Activated CD4-positive, alpha-beta T cell treated with anti-CD3 and anti-CD28 coated beads for 1 hour (primary cell): ENCODE data around the gene PDGFA.

Experiments
- DNase-seq: peaks from one replicate; pipeline ENCODE4 v3.0.0-alpha.2; 2020

PDGFA gene

DNA sequence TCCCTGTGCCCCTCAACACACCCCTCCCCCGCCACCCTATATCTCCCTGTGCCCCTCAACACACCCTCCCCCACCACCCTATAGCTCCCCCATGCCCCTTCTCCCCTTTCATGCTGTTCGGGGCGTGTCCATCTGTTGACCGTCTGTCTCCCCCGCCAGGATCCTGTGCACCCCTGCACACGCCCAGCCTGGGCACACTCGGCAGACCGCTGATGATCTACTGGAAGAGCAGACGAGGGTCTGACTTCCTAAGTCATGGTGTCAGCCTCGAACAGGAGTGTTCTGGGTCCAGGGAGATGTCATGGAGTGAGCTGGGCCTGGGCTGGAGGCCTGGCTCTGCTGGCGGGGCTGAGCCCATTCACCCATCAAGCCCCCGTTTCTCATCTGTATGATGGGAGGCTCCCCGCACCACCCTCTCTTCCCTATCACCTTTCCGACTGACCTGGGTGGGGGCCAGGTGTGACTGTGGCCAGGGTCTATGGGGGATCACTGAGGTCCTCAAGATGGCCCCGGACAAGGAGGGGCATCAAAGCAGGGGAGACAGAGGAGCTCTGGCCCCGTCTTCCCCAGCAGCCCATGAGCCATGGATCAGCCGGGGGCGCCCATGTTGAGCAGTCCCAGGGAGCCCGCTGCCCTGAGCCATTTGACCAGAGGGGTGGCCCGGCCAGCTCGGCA is 48.3 kb downstream of the PDGFA start:
- DNase-seq, result no peak

DNA sequence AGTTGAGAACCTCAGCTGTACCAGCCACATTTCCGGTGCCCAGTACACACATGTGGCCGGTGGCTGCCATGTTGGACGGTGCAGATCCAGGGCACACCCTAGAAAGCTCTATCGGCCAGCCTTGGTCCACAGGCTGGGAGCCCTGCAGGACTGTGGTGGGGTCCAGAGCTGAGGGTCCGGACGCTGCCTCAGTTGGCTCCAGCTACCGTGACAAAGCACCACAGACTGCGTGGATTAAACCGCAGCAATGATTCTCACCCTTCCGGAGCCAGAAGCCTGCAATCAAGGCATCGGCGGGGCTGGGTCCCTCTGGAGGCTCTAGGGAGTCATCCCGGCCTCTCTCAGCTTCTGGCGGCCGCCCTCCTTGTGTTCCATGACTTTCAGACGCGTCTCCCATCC is 50.1 kb downstream of the PDGFA start:
- no peak for DNase-seq

DNA sequence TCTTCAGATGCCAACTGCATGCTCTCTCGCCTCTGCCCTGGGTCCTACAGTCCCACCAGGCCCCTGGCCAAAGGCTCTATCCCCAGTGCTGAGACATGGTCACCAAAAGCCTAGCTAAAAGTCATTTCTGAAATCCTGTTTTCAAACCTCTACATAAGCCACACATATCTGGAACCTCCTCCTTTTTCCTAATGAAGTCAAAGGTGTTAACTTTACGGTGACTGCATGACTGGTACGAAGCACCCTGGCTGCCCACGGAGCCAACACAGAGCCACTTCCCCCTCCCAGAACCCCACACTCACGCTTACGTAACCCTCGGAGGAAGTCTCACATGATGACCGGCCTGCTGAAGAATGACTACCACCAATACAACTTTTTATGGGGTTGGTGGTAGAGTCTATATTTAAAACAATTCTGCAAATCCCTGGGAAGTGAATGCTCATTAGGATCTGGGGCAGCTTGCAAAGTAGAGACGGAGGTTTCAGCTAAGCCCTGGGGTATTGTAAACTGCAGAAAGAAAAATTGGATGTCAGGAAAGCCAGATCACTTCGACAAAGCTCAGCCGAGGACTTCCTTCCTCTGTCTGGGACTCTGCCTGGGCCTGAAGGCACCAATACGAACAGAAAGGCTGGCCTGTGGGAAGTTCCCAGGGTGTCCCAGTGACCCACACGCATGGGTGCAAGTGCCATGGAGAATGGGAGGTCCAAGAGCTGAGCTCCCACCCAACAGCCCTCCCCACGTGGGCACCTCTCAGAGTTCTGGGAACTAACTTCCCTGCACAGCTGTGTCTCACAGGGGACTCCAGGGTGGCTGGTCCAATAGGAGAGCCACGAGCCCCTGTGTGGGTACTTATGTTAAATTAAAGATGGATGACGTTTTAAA is 50.7 kb downstream of the PDGFA start:
- no peak for DNase-seq

DNA sequence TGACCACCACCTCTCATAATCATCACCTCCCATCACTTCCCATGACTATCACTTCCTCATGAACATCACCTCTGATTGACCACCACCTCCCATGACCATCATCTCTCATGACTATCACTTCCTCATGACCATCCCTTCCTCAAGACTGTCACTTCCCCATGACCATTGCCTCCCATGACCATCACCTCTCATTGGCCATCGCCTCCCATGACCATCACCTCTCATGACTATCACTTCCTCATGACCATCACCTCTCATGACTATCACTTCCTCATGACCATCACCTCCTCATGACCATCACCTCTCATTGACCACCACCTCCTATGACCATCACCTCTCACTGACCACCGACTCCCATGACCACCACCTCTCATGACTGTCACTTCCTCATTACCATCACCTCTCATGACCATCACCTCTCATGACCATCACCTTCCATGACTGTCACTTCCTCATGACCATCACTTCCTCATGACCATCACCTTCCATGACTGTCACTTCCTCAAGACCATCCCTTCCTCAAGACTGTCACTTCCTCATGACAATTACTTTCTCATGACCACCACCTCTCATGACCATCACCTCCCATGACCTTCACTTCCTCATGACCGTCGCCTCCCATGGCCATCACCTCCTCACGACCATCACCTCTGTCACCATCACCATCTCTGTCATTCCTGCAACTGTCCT is 51.6 kb downstream of the PDGFA start:
- DNase-seq, result no peak

DNA sequence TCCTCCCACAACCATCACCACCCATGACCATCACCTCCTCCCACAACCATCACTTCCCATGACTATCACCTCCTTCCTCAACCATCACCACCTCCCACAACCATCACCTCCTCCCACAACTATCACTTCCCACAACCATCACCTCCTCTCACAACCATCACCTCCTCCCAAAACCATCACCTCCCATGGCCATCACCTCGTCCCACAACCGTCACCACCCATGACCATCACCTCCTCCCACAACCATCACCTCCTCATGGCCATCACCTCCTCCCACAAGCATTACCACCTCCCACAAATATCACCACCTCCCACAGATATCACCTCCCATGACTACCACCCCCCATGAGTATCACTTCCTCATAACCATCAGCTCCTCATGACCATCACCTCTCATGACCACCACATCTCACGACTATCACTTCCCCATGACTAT is 52.2 kb downstream of the PDGFA start:
- no peak for DNase-seq

DNA sequence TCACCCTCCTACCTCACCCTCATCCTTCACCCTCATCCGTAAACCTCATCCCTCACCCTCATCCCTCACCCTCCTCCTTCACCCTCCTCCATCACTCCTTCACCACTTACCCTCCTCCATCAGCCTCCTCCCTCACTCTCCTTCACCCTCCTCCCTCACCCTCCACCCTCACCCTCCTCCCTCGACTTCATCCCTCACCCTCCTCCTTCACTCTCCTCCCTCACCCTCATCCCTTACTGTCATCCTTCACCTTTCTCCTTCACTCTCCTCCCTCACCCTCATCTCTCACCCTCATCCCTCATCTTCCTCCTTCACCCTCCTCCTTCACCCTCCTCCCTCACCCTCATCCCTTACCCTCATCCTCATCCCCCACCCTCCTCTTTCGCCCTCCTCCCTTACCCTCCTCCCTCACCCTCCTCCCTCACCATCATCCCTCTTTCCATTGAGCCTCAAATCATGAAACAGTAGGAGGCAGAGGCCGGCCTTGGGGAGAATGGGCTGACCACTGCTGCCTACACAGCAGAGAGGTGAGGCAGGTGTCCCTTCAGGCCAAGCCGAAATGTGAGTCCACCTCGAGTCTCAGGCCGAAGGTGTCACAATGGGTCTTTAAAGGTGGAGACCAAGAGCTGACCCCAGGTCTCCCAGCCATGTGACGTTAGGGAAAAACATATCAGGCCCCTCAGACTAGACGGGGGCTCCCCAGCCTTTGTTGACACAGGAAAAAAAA is 53.0 kb downstream of the PDGFA start:
- DNase-seq, result no peak

DNA sequence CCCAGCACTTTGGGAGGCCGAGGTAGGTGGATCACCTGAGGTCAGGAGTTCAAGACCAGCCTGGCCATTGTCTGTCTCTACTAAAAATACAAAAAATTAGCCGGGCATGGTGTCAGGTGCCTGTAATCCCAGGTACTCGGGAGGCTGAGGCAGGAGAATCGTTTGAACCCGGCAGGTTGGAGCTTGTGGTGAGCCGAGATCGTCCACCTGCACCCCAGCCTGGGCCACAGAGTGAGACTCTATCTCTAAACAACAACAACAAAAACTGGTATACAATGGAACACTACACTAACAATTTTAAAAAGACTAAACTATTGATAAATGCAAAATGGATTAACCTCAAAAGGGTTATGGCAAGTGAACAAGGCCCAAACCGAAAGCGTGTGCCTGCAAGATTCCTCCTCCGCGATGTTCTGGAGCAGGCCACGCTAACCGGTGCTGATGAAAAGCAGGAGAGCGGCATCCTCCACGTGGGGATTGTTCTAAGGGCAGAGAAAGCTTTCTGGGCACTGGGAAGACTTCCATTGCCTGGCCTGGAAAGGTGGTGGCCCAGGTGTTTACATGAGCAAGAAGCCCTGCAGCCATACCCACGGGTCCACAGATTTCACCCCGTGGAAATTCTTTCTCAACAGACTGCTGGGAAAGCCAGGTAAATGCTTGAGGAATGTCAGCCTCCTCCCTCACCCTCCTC is 53.8 kb downstream of the PDGFA start:
- no peak for DNase-seq

DNA sequence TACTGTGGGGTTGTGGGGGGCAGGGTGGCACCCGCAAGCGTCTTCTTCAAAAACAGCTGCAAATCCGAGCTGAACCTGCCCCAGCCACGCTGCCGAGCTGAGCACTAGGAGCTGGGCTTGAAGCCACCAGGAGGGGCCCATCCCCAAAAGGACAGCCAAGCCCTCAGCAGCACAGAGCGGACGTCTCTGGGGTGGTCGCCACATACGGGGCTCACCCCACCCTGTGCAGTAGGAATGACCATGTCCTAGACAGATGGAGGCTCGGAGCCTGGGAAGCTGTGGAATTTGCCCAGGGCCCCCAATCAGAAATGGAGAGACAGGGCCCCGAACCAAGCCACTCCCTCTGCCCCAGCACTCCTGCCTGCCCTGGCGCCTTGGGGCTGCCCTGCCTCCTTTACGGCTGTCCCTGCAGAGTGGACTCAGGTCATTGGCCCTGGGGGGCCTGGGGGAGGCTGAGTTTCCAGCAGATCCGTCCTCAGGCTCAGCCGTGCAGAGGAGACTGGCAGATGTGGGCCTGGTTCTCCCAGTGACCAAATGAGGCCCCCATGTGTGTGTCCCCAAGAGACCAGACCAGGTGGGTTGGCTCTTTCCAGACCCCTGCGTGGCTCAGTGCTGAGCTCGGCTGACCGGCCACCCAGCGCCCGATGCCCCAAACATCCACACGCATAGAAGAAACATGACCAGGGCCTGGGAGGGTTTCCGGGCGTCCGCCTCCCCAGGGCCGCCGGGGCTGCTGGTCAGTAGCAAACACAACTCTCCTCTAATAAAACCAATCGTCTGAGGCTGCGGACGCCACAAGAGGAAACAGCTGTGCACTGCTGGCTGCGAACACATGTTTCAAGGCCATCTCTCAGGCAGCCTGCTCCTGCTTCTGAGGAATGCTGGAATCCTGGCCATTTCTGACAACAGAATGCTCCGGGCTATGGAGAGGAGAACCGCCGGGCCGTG is 54.9 kb downstream of the PDGFA start:
- no peak for DNase-seq

DNA sequence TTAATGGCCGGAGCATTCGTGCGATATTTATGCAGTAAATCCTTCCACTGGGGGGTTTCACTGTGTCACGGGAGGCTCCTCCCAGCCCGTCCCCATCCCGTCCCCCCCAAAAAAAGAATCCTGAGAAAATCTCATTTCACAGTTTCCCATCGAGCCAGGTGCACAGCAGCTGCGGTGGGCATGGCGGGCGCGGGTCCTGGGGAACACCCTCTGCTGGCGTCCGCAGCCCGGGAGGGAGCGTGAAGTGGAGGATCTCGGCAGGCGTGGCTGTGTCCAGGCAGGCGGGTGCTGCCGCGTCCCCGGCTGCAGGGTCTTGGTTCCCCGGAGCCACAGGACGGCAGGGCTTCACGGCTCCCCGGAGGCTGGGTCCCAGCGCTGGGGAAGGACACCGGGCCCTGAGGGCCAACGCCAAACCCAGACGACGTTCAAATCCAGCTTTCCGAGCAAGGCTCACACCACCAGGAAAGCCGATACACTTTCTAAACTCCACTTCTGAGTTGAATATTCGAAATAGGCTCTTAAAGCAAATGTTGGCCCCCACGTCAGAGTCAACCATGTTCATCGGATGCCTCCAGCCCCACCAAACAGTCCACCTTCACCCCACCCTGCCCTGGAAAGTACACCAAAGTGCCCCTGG is 55.7 kb downstream of the PDGFA start:
- DNase-seq, result no peak

DNA sequence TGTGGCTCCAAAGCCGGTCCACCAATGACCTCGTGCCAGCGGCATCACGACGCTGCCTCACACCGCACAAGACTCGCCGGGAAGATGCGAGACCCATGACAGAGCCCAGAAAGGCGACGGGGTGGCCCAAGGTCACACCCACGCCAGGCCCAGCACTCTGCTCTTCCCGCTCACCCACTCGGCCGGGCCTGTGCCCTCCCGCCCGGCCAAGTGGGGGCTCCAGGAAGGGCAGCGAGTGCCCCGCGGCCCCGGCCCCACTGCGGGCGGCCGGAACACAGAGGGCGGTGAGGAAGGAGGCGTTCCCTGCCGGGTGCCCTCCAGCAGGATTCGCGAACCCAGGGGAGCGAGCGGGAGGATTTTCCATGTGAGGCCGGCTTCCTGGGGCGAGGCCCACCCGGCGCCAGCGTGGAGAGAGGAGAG is 56.3 kb downstream of the PDGFA start:
- no peak for DNase-seq

DNA sequence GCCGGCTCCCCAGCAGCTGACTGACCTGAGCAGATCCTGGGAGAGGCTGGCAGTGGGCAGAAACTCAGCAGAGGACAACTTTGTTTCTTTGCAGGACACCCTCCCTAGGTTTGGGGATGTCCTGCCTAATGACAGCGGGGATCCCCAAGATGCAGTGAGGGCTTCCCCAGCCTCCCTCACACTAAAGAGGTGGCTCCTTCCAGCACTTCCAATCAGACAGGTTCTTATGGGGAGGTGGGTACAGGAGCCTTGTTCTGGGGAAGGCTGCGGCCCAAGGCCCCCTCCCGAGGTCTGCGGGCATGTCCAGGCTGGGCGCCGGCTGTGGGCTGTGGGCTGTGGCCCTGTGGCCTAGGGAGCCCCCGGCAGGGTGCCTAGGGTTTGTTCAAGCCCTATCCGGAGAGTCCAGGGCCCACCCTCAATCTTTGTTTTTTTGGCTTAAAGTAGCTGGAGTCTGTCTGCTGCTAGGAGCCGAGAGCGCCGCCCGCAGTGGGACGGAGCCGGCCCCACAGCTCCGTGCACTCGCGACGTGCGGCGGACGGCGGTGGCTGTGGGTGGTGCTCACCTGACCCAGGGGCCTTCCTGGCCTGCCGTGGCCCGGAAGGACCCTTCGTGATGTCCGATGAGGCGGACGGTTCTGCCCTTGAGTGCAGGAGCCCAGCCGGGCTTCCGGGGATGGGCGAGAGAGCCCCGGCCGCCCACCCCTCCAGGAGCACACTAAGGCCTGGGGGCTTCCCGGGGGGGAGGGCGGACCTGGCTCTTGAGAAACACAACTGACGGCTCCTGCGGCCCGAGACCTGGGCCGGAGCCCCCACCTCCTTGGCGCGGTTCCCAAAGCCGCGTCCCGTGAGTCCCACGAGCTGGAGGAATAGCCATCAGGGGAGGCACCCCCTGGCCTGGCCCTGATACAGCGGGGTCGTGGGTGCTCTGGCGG is 57.2 kb downstream of the PDGFA start:
- no peak for DNase-seq

DNA sequence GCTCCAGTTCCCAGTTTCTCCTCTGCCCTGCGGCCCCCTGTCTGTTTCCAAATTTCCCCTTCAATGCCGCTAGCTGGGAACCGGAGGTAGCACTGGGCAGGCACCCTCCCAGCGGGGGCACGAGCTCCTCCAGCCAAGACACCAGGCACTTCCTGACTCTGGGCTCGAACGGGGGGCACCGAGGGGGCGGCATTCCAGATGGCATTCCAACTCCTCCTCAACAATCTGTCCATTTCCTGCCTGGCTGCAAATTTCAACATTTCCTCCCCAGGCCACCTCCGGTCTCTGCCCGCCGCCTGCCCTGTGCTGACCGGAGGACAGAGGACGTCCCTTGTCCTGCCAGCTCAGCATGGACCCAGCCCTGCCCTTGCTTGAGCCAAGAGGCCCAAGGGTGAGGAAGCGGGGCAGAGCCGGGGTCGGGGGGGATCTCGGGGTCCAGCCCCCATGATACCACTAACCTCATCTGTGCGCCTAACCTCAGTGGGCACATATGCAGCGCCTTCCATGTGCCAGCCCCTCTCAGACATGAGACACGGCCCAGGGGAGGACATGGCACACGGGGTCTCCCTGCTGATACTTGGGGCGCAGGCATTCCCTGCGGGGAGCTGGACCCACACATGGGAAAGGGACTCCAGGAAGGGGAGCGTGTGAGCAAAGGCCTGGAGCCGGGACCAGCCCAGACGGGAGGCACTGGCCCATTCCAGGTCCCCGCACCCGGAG is 58.0 kb downstream of the PDGFA start:
- DNase-seq, result no peak

DNA sequence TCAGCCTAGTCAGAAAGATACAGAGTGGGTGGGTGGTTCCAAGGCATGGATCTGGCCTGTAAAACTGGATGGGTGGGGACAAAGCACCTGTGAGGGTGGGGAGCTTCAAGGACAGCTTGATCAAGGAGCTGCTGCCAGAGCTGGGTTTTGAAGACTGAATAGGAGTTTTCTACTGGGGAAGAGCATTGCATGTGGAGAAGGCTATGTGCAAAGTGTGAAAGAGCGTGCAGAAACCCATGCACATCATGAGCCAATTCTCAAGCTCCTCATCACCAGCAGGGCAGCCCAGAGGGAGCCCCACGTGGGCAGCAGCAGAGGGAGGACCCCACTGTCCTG is 58.6 kb downstream of the PDGFA start:
- no peak for DNase-seq

DNA sequence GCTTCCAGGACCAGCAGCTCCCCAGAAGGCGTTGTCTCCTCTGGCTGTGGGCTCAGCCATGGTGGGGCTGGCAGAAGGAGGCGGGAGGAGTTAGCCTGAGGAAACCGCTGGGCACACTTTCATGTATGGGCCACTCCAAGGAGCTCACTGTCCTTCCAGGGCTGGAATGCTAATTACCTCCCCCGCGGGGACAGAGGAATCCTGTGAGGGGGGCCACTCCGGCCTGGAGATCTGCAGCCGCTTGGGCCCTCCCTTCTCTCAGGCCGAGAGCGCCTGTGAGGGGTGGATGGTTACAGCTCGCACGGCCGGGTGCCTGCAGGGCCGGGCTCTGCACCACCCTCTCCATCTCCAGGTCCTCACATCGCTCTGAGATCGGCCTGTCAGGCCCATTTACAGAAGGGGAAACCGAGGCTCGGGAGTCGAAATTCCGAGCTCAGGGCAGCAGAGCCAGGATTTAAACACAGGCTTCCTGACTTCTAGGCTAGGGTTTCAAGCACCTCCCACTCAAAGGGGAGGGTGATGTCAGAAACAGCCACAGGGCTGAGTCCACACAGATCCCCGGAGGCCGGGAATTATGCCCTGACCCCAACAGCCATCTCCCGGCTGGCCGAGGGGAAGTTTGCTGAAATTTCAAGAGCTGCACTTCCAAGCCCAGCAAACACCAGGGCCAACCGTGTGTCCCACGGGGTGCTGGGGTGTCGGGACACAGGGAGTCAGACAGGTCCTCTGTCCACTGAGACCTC is 59.1 kb downstream of the PDGFA start:
- no peak for DNase-seq

DNA sequence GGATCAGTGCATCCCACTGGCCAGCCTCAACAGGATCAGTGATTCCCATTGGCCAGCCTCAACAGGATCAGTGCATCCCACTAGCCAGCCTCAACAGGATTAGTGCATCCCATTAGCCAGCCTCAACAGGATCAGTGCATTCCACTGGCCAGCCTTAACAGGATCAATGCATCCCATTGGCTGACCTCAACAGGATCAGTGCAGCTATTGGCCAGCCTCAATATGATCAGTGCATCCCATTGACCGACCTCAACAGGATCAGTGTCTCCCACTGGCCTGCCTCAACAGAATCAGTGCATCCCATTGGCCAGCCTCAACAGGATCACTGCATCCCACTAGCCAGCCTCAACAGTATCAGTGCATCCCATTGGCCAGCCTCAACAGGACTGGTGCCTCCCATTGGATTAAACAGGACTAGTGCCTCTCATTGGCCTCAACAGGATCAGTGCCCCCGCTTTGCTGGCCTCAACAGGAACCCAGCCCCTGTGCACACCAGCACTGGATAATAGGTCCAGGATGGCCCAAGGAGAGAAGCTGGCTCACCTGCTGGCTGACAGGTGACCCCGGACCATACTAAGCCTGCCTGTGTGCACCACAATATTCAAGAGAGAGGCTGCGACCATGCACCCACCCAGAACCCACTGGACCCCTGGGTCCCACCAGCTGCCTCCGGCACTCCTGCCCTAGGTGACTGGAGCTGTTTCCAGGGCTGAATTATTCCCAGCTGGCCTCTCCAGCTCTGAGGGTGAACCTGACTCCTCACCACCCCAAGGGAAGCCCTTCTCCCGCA is 59.9 kb downstream of the PDGFA start:
- DNase-seq, result no peak

DNA sequence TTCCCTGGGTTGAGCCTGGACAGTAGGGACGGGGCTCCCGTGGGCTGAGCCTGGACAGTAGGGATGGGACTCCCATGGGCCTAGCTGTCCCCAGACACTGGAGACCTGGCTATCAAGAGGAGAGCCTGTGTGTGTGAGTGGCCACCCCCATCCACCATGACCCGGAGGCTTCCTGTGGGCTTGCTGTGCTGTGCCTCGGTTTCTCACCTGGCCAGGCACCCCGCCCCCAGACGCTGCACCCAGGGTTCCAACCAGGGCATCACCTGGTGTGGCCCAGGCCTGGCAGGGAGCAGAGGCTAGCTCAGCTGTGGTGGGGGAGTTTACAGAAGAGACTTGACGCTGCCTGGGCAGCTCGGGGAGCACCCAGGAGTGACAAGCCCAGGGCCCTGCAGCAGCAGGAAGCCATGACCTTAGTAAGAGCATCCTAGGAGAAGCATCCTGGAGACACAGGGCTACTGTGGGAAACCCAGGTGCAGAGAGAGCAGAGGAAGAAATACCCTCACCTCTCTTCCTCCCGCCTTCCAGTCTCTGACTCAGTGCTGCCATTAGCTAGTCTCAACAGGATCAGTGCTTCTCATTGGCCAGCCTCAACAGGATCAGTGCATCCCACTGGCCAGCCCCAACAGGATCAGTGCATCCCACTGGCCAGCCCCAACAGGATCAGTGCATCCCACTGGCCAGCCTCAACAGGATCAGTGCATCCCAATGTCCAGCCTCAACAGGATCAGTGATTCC is 61.0 kb downstream of the PDGFA start:
- no peak for DNase-seq
